WTC11 (cell line): ENCODE data around the gene NDOR1. TPM values are rescaled to one million over a fixed set of nuclear protein-coding genes. Genes with fewer than 3 reads are reported as not detected.

Experiments used
- AFF4 ChIP-seq: sonication (generic); formaldehyde crosslinking; IDR thresholded peaks from 2 replicates; pipeline ENCODE4 v1.8.1; 2023; ENCODE audit warnings: mild to moderate bottlenecking, missing genetic modification reagents, borderline replicate concordance
- ATF1 ChIP-seq: sonication (generic); formaldehyde crosslinking; IDR thresholded peaks from 2 replicates; pipeline ENCODE4 v1.8.1; 2023; ENCODE audit warnings: mild to moderate bottlenecking, moderate library complexity, missing genetic modification reagents
- ATF2 ChIP-seq: sonication (generic); formaldehyde crosslinking; IDR thresholded peaks from 2 replicates; pipeline ENCODE4 v1.8.1; 2022; ENCODE audit warnings: low read depth, missing genetic modification reagents, borderline replicate concordance
- FOXK1 ChIP-seq: sonication (generic); formaldehyde crosslinking; IDR thresholded peaks from 2 replicates; pipeline ENCODE4 v1.8.0; 2022; ENCODE audit warnings: mild to moderate bottlenecking, moderate library complexity, missing genetic modification reagents
- KAT7 ChIP-seq: sonication (generic); formaldehyde crosslinking; IDR thresholded peaks from 2 replicates; pipeline ENCODE4 v1.8.1; 2023; ENCODE audit warnings: missing genetic modification reagents, mild to moderate bottlenecking, borderline replicate concordance
- PRDM15 ChIP-seq: sonication (generic); formaldehyde crosslinking; IDR thresholded peaks from 2 replicates; pipeline ENCODE4 v1.8.0; 2022; ENCODE audit warnings: missing genetic modification reagents
- TEAD1 ChIP-seq: sonication (generic); formaldehyde crosslinking; IDR thresholded peaks from 2 replicates; pipeline ENCODE4 v1.8.0; 2022; ENCODE audit warnings: mild to moderate bottlenecking, missing genetic modification reagents
- ZBTB43 ChIP-seq: sonication (generic); formaldehyde crosslinking; IDR thresholded peaks from 2 replicates; pipeline ENCODE4 v1.8.1; 2023; ENCODE audit warnings: mild to moderate bottlenecking, missing genetic modification reagents
- ZNF121 ChIP-seq: sonication (generic); formaldehyde crosslinking; IDR thresholded peaks from 2 replicates; pipeline ENCODE4 v1.8.0; 2023; ENCODE audit warnings: missing genetic modification reagents
- ZNF532 ChIP-seq: fragments of 250-450 bp; sonication (Bioruptor Pico); IDR thresholded peaks from 2 replicates; pipeline ENCODE4 v1.9.0; 2021; ENCODE audit warnings: mild to moderate bottlenecking, borderline replicate concordance
- total RNA-seq: library from RNA; stranded (reverse); gene quantifications from 3 replicates; pipeline ENCODE4 v1.2.3, GENCODE V29; 2021

The NDOR1 gene
- total RNA-seq, 1 experiment from 2014 or later: 49.0 TPM

GRCh38 chr9:137205126-137206069, at the start of gene NDOR1, which contains the start of gene TMEM203 (continued):
- TF ChIP-seq AFF4 (CRISPR knock-in tag): no peak
- no peak for TF ChIP-seq ATF2
- peak; percentile 96 for TF ChIP-seq FOXK1 (CRISPR knock-in tag)
- TF ChIP-seq TEAD1 (CRISPR knock-in tag): peak; percentile 73; the same call in 1 of the 2 replicates
- no peak for TF ChIP-seq ZNF121 (CRISPR knock-in tag)
- no peak; the same call in 1 of the 2 replicates for TF ChIP-seq KAT7 (CRISPR knock-in tag)
- no peak for TF ChIP-seq PRDM15 (CRISPR knock-in tag)
- peak; percentile 83; the same call in 1 of the 2 replicates for TF ChIP-seq ZBTB43 (CRISPR knock-in tag)
- TF ChIP-seq ATF1: peak; percentile 75; the same call in 1 of the 2 replicates
- TF ChIP-seq ZNF532 (CRISPR knock-in tag): no peak
- TF ChIP-seq, all 79 proteins: peak for 17
